Prostate gland (tissue), 2 donors: Measurements from ENCODE around the gene ANO3.

Experiments
- CTCF ChIP-seq, 4 experiments: fragments of 200-600 bp in 2 of 4; fragments of 450-650 bp in 2 of 4; sonication (generic) in 2 of 4; IDR thresholded peaks; 1 replicate in 3 of 4; 2 replicates in 1 of 4; pipeline ENCODE4 v1.5.1; 2016 to 2019; ENCODE audit warnings: antibody characterized with exemption in 4 of 4, mild to moderate bottlenecking in 2 of 4, moderate library complexity in 2 of 4
- POLR2A ChIP-seq: fragments of 450-650 bp; IDR thresholded peaks from one replicate; pipeline ENCODE4 v1.6.1; 2016; ENCODE audit warnings: antibody characterized with exemption, mild to moderate bottlenecking
- POLR2AphosphoS5 ChIP-seq: sonication (generic); formaldehyde crosslinking; IDR thresholded peaks from one replicate; pipeline ENCODE4 v1.6.1; 2017; ENCODE audit warnings: antibody characterized with exemption

- TF ChIP-seq CTCF (IDR thresholded peaks at IDR 0.05) (no peak), POLR2AphosphoS5 (no peak), POLR2A (no peak)
Observed at GRCh38 chr11:26412955-26413354, 81.0 kb downstream of the ANO3 start.
